GM18502 (cell line): ENCODE measurements around the gene SMYD3.

Experiments used
- ATAC-seq: cut with Tn5 transposase; IDR thresholded peaks from one replicate; pipeline ENCODE4 v1.9.1; 2021; ENCODE audit warnings: mild to moderate bottlenecking; ENCODE audit not compliant: unreplicated experiment, poor library complexity

Gene SMYD3

GRCh38 chr1:245872475-245872874, 634.6 kb downstream of the SMYD3 start:
- no peak for ATAC-seq

DNA sequence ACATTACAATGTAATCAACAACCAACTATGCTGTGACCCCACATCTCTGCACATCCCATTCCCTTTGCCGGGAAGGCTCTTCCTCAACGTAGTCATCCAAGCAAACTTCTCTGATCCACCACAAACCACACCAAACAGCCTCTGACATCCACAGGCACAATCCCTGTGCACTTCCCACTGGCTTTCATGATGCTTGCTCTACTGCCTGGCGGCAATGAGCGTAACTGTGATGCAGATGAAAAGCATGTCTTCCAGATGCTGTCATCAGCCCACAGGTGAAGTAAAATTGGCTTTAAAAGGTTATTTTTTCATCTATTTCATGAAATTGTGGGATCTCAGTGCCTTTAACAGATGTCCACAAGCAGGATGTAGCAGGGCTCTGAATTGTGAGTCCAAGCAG, 635.2 kb downstream of the SMYD3 start:
- ATAC-seq = no peak

DNA sequence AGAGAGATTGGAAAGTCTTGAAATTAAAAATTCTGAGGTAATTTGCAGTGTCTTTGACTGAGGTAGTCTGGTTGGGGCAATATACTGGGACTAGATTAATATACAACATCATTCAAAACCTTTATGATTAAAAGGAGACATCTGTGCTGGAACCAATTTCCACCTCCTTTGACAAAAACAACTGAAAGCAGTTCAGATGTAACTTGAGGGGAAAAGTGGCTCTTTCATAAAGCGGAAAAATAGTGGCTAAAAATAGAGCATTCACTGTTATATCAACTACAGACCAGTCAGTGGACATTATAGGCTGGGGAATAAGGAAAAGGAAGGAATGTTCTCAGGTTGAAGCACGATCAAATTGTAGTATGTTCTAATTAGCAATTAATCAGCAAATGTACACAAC, 635.9 kb downstream of the SMYD3 start:
- no peak for ATAC-seq

GRCh38 chr1:245870698-245871097, 636.4 kb downstream of the SMYD3 start:
- ATAC-seq = no peak

DNA sequence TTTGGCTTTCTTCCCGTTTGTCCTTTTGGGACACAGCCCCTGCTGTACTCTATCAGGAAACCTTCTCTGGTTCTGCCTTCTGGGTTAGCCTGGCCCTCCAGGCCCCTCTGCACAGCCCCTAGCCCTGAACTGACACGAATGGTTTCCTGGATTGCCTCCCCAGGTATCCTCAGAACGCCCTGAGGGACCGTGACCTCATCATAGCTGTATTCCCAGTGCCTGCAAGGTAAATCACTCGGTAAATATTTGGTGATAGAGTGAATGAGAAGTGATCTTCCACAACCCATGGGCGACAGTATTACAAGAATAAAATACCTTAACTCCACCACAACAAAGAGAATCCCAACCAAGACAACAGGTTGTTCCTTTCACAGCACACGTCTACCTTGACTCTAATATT, 637.2 kb downstream of the SMYD3 start:
- ATAC-seq = no peak

- ATAC-seq = no peak
Observed at GRCh38 chr1:245867738-245868137, 639.3 kb downstream of the SMYD3 start.

DNA sequence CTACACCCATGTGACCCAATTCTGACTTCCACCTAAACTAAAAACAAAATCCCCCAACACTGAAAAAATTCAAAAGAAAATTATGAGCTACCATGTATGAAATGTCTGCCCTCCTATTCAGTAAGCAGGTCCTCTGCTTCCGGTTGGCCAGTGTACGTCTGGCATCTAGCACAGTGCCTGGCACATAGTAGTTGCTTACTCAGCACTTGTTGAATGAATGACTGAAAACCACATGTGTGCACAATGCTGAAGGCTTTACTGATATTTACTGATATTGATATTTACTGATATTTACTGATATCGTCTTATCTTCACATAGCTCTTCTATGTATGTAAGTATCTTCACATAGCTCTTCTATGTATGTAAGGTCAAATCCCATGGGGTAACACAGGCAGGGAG, 642.2 kb downstream of the SMYD3 start:
- no peak for ATAC-seq

DNA sequence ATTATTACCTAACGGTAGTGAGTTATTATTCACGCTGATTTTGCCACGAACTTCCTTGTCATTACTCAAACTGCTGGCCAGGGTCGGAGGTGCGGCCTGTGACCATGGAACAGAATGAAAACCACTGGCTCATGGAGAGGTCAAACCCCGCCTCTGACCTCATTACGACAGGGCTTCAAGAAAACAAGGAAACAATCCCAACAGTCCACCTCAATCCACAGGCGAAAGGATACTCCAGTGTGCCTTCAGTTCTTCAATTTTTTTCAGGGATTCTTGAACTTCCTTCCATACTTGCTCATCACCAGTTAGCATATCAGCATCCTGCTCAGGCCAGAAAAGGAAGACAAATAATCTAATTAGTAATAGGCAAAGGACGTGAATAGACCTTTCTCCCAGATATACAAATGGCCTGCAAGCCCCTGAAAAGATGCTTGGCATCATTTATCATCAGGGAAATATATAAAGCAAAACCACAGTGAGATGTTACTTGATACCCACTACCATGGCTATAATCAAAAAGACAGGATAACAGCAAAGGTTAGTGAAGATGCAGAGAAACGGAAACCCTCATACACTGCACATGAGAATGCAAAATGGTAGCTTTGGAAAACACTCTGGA, 643.4 kb downstream of the SMYD3 start:
- no peak for ATAC-seq

DNA sequence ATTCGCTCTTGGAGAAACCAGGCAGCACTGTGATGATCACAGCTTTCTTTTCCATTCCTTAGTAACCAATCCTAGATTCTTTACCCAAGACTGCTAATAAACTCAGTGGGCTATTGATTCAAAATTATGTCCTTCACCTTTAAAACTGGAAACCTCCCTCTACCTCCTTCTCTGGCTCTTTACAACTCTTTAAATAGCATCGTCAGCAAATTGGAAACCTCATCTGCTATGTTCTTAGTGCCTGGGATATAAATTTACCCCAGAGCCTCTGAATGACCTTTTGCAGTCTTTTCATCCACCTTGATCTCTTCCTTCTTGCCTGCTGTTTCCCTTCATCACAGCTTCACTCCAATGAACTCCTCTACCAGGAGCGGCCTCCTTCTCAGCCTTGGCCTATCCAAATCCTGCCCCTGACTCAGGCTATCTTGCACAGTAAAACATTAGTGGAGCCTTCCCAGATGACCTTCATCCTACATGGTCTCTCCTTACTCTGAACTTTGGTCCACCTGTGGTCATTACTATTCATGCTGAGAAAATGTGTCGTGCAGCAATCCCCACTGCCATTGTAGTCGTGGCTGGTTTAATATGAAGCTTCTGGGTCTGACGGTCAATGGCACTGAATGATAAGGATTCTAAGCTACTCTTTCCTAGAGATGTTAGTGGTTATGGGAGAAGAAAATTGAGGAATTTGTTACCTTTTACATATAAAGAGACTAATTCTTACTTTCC, 644.1 kb downstream of the SMYD3 start:
- no peak for ATAC-seq

DNA sequence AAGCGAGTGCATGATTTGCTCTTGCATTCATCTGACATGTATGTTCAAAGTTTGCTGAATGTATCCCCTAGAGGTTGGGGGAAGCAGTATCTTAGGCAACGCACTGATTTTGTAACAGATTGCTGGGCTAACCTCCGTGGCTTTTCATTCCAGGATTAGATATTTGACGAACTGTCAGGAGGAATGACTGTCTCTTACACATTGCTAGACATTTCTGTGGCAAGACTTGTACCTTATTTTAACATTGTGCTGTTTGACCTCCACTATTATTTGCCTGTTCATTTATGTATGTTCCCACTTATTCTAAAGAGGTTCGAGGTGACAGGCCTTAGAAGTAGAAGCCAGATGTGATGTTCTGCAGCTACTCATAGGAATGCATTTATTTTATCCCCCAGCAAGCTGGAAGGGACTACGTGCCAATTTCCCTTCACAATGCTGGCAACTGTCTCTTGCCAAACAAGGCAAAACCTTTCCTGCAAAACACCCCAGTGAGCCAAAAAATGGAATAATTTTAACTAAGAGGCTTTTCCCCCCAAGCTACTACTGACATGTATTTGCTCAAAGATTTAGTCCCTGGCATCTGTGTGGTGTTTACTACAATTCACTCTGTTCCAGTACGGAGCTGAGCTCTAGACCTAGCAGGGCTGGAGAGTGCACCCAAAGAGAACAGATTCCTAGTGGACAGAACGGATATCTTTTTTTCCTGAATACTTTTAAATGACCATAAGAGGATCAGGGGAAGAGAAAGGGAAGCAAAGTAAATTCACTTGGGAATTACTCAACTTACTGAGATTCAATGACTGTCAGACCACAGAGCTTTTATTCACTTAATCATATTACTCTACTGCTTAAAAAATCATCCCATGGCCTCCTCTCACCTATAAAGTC, 646.2 kb downstream of the SMYD3 start:
- ATAC-seq = no peak

GRCh38 chr1:245859493-245860114, 647.5 kb downstream of the SMYD3 start:
- no peak for ATAC-seq

DNA sequence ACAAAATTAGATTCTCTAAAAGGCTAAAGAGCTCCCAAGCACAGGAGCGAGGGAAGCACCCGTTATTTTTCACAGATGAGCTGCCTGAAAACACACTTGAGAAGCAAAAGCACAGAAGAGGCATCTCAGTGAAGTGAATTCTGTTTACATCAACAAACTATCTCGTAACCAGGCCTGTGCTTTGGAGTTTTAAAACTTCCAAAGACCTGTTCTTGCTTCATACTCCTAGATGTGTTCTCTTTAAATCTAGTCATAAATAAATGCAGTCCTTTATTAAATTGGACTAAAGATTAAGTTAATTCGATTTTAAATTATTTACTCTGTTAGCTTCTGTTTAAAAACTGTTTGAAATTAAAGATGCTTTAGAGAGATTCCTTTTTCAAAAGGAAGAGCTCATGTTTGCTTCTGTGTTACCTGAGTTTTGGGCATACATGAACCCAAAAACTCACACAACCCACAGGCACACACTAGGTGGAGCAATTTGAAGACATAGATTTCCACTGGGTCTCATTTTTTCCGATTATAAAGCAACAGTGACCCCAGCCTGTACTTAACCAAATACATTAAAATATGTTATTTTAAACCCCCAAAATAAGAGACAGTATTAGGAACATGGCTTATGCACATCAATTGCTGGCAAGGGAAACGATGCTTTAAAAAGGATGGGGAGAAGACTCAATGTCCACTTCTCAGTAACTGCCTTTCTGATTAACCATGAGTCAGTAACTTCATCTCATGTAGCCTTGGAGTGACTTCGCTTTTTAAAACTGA, 648.2 kb downstream of the SMYD3 start:
- ATAC-seq = no peak

DNA sequence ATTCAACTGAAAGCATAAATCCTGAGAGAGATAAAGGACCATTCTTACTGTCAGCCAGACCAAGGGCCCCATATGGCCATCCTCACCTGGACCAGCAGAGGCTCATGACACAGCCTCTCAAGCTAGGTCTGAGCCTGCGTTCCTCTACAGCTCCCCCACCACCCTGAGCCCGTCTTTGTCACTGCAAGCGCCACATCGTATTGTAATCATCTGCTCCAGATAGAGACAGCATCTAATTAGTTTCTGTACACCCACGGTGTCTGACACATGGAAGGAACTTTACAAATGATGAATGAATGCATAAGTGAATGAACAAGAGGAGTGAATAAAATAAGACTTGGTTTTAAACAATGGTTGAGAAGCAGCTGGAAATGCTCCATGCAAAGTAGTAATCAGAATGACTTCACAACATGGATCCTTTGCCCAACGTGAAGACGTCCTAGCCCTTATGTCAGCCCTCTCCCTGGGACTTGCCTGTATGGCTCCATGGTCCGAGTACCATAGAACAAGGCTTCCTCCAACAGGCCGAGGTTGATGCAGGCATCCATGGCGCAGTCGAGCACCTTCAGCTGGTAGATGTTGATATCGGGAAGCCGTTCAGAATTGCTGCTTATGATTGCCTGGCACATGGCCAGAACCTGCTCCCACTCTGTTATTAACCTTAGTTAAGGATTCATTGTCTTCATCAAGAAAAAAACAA, 648.9 kb downstream of the SMYD3 start:
- no peak for ATAC-seq

GRCh38 chr1:245856944-245857531, 650.0 kb downstream of the SMYD3 start:
- ATAC-seq = no peak

DNA sequence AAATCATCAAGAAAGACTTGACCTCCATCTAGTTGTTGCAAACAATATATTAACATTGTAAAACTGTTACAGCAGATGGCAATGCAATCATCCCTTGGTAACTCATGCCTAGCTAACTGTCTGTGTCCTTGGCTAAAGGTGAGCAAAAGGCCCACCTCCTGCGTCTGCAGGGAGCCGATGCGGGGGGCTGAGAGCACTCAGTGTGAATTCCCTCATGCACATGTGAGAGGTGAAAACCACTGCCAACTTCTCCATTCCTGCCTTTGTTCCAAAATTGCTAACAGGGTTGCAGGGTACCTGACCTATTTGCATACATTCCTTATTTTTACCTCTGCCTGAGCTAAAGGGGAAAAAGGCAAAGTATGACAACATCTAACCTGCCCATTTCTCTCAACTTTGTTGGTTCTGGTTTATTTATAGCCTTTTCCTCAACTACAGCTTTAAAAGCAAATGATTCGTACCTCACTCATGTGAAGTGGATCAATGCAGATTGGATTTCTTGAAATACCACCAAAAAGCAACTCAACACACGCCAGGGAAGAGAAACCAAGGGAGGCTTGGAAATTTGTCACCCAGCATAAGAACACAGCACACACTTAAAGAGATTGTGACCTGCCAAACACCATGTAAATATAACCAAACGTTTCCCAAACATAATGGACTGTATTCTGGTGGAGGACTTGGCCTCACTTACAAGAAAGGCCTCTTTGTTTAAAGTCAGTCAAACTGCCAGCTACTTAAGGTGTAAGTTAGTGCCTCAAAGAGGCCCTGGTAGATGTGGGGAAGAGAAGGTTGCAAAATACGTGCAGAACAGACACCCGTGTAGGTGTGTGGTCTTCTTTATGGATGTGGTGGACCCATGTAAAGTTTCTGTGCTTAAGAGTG, 651.0 kb downstream of the SMYD3 start:
- no peak for ATAC-seq

DNA sequence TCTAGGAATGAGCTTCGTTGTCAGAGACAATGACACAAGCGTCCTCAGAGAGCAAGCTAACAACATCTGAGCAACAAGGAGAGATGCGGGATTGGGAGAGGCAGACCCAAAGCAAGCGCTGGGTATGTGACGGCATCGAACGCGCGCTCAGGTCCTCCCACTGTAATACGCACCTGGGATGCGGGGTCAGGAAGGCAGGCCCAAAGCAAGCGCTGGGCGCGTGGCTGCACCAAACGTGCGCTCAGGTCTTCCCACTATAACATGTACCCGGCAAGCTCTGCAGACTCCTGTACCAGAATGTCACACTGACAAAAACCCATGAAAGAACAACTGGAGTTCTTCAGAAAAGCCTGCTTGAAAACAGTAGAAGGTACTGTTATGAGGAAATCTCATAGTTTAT, 653.8 kb downstream of the SMYD3 start:
- ATAC-seq = no peak

GRCh38 chr1:245843101-245843500, 664.0 kb downstream of the SMYD3 start:
- no peak for ATAC-seq

GRCh38 chr1:245842106-245842505, 665.0 kb downstream of the SMYD3 start:
- no peak for ATAC-seq
